GM19035 (cell line): ENCODE measurements around the gene BOLA2B.
A peak's percentile ranks its signal among the peaks of the same experiment; 100 is the strongest.
"Not testable (repeated sequence)": the region's sequence is repeated elsewhere in the genome, so short reads cannot be mapped to it uniquely, and the experiment has no call there.

ENCODE experiments used
- ATAC-seq: cut with Tn5 transposase; IDR thresholded peaks from one replicate; pipeline ENCODE4 v1.9.1; 2021; ENCODE audit not compliant: unreplicated experiment

BOLA2B gene

GRCh38 chr16:30184891-30185682 lies 8.4 kb downstream of the BOLA2B start:
- ATAC-seq, result no peak

DNA sequence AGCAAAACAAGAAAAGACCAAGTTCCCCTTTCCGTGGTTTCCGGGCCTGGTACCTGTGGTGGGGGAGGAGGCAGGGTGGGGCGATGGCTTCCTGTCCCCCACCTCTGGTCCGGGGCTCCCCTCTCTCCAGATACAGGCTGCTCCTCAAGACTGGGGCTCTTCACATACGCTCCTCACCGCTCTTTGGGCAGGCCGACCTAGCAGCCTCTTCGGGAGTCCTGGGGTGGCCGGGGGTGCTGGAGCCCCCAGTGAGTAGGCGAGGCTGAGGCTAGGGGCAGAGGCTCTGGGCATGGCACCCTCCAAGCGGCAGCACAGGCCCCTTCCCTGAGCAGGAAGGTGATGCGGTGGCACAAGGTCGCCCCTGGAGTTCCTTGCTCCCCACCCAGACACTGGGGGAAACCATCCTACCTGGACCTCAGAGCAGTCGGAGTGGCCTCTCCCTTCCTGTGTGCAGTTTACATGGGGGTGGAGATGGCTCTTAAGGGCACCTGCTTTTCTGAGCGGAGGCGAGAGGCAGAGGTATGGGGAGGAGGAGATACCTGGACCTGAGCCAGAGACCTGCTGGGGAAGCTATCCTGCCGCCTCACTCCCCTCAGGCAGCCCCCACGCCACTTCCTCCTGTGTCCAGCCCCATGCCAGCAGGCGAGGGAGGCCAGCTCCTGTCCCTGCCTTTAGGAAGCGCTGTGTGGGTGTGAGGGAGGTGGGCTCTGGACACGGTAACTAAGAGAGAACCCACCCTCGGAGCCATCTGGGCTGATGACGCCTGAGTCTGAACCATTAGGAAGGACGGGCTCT lies 9.2 kb downstream of the BOLA2B start:
- ATAC-seq, result peak; percentile 41

DNA sequence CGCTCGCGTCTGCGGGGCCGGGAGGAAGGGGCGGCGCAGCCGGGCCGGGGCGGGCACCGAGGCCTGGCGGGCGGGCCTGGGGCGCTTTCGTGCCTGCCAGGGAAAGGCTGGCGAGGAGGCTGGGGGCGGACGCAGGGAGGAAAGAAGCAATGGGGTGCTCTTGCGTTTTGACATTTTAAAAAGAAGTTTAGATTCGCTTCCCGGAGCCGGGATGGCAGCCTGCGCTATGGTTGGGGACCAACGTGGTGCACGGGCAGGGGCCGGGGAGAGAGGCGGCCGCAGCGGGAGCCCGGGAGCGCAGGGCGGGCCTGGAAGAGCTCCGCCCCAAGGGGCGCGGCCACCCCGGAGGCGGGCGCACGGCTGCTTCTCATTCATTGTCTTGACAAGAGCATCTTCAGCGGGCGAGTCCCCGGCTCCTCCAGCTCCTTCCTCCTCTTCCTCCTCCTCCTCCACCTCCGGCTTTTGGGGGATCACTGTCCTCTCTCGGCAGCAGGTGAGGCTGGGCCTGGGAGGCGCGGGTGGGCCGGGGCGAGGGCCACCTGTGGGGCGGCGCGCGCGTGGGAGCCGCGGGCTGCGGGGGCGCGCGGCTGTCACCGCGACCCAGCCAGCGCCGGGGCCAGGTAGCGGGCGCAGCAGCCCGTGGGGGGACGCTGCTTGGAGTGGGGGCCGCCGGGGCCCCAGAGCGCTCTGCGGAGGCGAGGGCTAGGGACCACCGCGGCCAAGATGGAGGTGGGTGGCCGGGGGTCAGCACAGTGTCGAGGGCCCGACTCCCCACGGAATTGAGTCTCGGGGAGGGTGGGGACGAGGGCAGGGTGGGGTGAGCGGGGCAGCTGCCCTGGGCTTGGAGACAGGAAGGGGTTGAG lies 10.0 kb downstream of the BOLA2B start, which contains the start of gene CORO1A:
Gene CORO1A (plus strand): TSS at position 370 of the 863 bp plus-strand sequence. CDS start 1,608 bp downstream, outside the sequence.
- peak; percentile 47 for ATAC-seq

- ATAC-seq, result no peak
These were observed 12.7 kb downstream of the BOLA2B start for GRCh38 chr16:30180741-30181140.

- ATAC-seq, result no peak
These were observed 13.5 kb downstream of the BOLA2B start for GRCh38 chr16:30179931-30180330.

GRCh38 chr16:30179195-30179594 lies 14.3 kb downstream of the BOLA2B start:
- ATAC-seq, result no peak

- not testable (repeated sequence) for ATAC-seq
These were observed 16.6 kb downstream of the BOLA2B start for GRCh38 chr16:30176876-30177275.

GRCh38 chr16:30173054-30173453 lies 20.4 kb downstream of the BOLA2B start:
- ATAC-seq, result no peak

- ATAC-seq, result not testable (repeated sequence)
These were observed 23.3 kb downstream of the BOLA2B start for GRCh38 chr16:30170145-30170544.

DNA sequence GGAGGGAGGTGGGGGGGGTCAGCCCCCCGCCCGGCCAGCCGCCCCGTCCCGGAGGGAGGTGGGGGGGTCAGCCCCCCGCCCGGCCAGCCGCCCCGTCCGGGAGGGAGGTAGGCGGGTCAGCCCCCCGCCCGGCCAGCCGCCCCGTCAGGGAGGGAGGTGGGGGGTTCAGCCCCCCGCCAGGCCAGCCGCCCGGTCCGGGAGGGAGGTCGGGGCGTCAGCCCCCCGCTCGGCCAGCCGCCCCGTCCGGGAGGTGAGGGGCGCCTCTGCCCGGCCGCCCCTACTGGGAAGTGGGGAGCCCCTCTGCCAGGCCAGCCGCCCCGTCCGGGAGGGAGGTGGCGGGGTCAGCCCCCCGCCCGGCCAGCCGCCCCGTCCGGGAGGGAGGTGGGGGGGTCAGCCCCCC lies 24.1 kb downstream of the BOLA2B start:
- ATAC-seq, result not testable (repeated sequence)

DNA sequence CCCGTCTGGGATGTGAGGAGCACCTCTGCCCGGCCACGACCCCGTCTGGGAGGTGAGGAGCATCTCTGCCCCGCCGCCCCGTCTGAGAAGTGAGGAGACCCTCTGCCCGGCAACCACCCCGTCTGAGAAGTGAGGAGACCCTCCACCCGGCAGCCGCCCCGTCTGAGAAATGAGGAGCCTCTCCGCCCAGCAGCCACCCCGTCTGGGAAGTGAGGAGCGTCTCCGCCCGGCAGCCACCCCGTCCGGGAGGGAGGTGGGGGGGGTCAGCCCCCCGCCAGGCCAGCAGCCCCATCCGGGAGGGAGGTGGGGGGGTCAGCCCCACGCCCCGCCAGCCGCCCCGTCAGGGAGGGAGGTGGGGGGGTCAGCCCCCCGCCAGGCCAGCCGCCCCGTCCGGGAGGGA lies 24.7 kb downstream of the BOLA2B start:
- not testable (repeated sequence) for ATAC-seq

- ATAC-seq, result no peak
These were observed 27.1 kb downstream of the BOLA2B start for GRCh38 chr16:30166202-30166902.

DNA sequence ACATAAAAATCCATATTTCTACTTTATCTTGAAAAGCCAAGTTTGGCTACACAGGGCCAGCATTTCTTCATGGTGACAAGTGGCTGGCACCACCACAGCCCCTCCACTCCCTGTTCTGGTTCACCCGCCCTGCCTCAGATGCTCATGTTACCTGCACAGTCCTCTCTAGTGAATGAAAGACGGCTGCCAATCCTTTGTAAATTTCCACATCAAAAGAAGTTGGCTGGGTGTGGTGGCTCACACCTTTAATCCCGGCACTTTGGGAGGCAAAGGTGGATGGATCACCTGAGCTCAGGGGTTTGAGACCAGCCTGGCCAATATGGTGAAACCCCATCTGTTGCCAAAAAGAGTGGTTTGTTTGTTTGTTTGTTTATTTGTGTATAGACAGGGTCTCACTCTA lies 29.9 kb downstream of the BOLA2B start:
- no peak for ATAC-seq

DNA sequence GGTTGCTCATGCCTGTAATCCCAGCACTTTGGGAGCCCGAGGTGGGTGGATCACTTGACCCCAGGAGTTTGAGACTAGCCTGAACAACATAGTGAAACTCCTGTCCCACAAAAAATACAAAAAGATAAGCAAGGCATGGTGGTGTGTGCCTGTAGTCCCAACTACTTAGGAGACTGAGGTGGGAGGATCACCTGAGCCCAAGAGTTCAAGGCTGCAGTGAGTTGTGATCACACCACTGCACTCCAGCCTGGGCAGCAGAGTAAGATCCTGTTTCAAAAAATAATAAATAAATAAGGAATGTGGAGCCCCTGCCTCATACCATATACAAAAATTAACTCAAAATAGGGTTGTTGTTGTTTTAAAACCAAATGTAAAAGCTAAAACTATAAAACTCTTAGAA lies 36.3 kb downstream of the BOLA2B start:
- no peak for ATAC-seq

DNA sequence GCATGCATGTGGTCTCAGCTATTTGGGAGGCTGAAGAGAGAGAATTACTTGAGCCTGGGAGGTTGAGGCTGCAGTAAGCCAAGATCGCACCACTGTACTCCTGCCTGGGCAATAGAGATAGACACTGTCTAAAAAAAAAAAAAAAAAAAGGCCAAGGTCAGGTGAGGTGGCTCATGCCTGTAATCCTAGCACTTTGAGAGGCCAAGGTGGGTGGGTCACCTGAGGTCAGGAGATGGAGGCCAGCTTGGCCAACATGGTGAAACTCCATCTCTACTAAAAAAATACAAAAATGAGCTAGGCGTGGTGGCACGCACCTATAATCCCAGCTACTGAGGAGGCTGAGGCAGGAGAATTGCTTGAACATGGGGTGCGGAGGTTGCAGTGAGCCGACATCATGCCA lies 38.3 kb downstream of the BOLA2B start:
- ATAC-seq, result no peak

- ATAC-seq, result no peak
These were observed 40.9 kb downstream of the BOLA2B start for GRCh38 chr16:30152517-30152916.

GRCh38 chr16:30151091-30151490 lies 42.4 kb downstream of the BOLA2B start:
- ATAC-seq, result no peak

DNA sequence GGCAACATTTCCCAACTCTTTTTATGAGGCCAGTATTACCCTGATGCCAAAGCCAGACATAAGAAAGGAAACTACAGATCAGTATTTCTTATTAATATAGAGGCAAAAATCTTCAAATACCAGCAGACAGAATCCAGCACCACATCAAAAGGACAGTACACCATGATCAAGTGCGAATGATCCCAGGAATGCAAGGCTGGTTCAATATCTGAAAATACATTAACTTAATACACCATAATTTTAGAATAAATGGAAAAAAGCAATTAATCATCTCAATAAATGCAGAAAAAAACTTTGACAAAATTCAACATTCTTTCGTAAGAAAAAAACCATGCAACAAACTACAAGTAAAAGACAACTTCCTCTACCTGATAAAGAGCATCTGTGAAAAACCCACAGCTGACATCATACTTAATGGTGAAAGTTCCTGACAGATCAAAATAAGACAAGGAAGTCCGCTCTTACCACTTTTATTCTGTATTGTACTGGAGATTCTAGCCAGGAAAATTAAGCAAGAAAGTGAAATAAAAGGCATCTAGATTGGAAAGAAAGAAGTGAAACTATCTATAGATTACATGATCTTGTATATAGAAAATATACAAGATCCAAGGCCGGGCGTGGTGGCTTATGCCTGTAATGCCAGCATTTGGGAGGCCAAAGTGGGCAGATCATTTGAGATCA lies 44.1 kb downstream of the BOLA2B start:
- ATAC-seq, result no peak

DNA sequence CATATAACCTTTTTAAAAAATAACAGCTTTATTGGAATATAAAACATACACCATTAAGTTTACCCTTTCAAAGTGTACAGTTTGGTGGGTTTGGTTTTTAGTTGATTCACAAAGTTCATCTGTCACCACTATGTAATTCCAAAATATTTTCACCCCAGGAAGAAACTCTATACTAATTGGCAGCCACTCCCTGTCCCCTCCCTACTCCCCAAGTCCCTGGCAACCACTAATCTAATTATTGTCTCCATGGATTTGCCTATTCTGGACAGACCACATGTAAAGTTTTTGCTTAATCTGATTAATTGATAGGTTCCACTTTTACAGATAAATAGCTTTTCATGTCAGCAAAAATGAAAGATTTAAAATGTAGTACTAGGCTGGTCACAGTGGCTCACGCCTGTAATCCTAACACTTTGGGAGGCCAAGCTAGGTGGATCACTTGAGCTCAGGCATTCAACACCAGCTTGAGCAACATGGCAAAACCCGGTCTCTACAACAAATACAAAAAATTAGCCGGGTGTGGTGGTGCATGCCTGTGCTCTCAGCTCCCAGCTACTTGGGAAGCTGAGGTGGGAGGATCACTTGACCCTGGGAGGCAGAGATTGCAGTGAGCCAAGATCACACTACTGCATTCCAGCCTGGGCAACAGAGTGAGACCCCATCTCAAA lies 45.5 kb downstream of the BOLA2B start:
- no peak for ATAC-seq
